Chondrocyte (in vitro differentiated cells): ENCODE results near the gene TULP4. TPM values are rescaled to one million over a fixed set of nuclear protein-coding genes. Genes with fewer than 3 reads are reported as not detected.
A peak's percentile ranks its signal among the peaks of the same experiment; 100 is the strongest.
"Not testable (repeated sequence)": the region's sequence is repeated elsewhere in the genome, so short reads cannot be mapped to it uniquely, and the experiment has no call there.

ENCODE experiments used
- DNase-seq: peaks from one replicate; pipeline ENCODE4 v3.0.0; 2021; ENCODE audit warnings: mixed read lengths, low spot score
- H3K27ac Mint-ChIP-seq: one replicate; pipeline ENCODE4 v1.8.0; 2021; ENCODE audit warnings: mild to moderate bottlenecking, moderate library complexity, mixed read lengths; ENCODE audit not compliant: unreplicated experiment
- H3K27me3 Mint-ChIP-seq: 2 replicates; pipeline ENCODE4 v1.8.0; 2021; ENCODE audit warnings: low read depth, mixed read lengths
- H3K36me3 Mint-ChIP-seq: 2 replicates; pipeline ENCODE4 v1.8.0; 2021; ENCODE audit warnings: low read depth, mixed read lengths
- H3K4me1 Mint-ChIP-seq: 2 replicates; pipeline ENCODE4 v1.8.0; 2021; ENCODE audit warnings: low read depth, mild to moderate bottlenecking, mixed read lengths
- H3K4me3 Mint-ChIP-seq: one replicate; pipeline ENCODE4 v1.8.0; 2021; ENCODE audit warnings: mild to moderate bottlenecking, moderate library complexity, mixed read lengths; ENCODE audit not compliant: unreplicated experiment
- H3K9me3 Mint-ChIP-seq: 2 replicates; pipeline ENCODE4 v1.8.0; 2021; ENCODE audit warnings: low read depth, mixed read lengths
- total RNA-seq: library from RNA; stranded (reverse); gene quantifications from 3 replicates; pipeline ENCODE4 v1.2.1, GENCODE V29; 2021
- TF ChIP-seq, protein P1 (sequence below): fragments of 200-600 bp; sonication (generic); IDR thresholded peaks from 2 replicates; pipeline ENCODE4 v1.5.0; 2021; ENCODE audit warnings: antibody characterized with exemption, mild to moderate bottlenecking, moderate library complexity

Gene TULP4
- total RNA-seq, 1 donor from 2014 or later = 97.7 TPM

DNA sequence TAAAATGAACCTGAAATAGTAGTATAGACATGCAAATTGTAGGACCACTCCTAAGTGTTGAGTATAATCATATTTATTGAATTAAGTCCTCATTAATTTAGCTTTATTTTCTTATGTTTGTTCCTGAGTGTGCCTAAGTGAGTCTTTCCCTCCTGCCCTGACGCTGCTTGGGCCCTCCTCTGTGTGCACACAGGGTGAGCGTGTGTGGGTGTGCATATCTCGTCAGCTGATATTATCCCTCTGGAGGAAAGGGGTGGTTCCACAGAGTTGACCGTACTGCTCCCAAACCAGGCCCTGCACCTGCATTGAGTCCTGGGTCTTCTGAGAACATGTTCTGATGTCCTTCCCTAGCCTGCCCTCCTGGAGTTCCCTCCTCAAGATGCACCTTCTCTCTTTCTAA, 28.0 kb downstream of the TULP4 start:
- Mint-ChIP-seq H3K4me3 (no peak overlapping the region), H3K27ac (no peak overlapping the region), H3K4me1 (peaks cover 26% of the 10 kb centered on the region), H3K36me3 (peaks cover 6% of the 10 kb centered on the region), H3K27me3 (no peaks in the 10 kb centered on the region), H3K9me3 (peaks cover 3% of the 10 kb centered on the region)
- DNase-seq = no peak
- TF ChIP-seq, protein P1, sequence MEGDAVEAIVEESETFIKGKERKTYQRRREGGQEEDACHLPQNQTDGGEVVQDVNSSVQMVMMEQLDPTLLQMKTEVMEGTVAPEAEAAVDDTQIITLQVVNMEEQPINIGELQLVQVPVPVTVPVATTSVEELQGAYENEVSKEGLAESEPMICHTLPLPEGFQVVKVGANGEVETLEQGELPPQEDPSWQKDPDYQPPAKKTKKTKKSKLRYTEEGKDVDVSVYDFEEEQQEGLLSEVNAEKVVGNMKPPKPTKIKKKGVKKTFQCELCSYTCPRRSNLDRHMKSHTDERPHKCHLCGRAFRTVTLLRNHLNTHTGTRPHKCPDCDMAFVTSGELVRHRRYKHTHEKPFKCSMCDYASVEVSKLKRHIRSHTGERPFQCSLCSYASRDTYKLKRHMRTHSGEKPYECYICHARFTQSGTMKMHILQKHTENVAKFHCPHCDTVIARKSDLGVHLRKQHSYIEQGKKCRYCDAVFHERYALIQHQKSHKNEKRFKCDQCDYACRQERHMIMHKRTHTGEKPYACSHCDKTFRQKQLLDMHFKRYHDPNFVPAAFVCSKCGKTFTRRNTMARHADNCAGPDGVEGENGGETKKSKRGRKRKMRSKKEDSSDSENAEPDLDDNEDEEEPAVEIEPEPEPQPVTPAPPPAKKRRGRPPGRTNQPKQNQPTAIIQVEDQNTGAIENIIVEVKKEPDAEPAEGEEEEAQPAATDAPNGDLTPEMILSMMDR = no peak

DNA sequence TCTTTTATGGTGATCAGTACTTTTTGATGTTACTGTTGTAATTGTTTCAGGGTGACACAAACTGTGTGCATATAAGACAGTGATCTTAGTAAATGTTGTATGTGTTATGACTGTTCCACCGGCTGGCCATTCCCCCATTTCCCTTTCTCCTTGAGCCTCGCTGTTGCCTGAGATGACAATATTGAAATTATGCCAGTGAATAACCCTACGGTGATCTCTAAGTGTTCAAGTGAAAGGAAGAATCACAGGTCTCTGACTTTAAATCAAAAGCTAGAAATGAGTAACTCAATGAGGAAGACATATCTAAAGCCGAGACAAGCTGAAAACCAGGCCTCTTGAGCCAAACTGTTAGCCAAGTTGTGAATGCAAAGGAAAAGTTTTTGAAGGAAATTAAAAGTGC, 32.3 kb downstream of the TULP4 start:
- no peak overlapping the region for H3K27ac Mint-ChIP-seq
- TF ChIP-seq, protein P1 = no peak

DNA sequence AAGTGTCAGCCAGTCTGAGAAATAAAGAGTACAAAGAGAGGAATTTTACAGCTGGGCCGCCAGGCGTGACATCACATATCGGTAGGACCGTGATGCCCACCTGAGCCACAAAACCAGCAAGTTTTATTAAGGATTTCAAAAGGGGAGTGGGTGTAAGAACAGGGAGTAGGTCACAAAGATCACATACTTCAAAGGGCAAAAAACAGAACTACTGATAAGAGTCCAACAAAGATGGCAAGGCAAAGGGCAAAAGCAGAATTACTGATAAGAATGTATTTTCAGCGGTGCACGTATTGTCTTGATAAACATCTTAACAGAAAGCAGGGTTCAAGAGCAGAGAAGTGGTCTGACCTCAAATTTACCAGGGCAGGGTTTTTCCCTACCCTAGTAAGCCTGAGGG, 33.2 kb downstream of the TULP4 start:
- not testable (repeated sequence) for H3K9me3 Mint-ChIP-seq, H3K27ac Mint-ChIP-seq, H3K27me3 Mint-ChIP-seq, H3K4me3 Mint-ChIP-seq, DNase-seq, H3K36me3 Mint-ChIP-seq
- H3K4me1 Mint-ChIP-seq = peaks cover 17% of the 10 kb centered on the region

More for the DNA sequence above, 32.3 kb downstream of the TULP4 start:
- Mint-ChIP-seq H3K4me3 (no peak overlapping the region), H3K27me3 (no peaks in the 10 kb centered on the region), H3K36me3 (peaks cover 10% of the 10 kb centered on the region), H3K4me1 (peaks cover 17% of the 10 kb centered on the region), H3K9me3 (peaks cover 4% of the 10 kb centered on the region)
- DNase-seq = no peak

DNA sequence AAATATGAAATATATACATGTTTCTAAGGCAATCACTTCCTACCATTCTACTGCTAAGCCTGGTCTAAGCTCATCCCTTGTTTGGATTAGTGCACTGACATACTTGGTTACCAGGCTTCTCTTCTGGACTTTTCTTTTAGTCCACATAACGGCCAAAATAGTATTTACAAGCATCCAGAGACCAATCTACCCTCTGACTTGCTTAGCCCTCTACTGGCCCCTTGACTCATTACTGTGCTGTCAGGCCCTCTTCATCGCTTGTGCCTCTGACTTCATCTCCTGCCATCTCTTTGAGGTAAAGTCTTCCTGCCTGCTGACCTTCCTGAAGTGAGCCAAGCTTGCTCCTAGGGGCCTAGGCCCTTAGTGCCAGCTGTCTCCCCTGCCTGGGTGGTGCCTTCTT, 35.1 kb downstream of the TULP4 start:
- Mint-ChIP-seq H3K36me3 (peaks cover 6% of the 10 kb centered on the region), H3K4me1 (peaks cover 5% of the 10 kb centered on the region), H3K27me3 (no peaks in the 10 kb centered on the region), H3K4me3 (no peak overlapping the region), H3K9me3 (peaks cover 4% of the 10 kb centered on the region), H3K27ac (peak overlapping the region; percentile 41)
- no peak for DNase-seq
- TF ChIP-seq, protein P1 = no peak

DNA sequence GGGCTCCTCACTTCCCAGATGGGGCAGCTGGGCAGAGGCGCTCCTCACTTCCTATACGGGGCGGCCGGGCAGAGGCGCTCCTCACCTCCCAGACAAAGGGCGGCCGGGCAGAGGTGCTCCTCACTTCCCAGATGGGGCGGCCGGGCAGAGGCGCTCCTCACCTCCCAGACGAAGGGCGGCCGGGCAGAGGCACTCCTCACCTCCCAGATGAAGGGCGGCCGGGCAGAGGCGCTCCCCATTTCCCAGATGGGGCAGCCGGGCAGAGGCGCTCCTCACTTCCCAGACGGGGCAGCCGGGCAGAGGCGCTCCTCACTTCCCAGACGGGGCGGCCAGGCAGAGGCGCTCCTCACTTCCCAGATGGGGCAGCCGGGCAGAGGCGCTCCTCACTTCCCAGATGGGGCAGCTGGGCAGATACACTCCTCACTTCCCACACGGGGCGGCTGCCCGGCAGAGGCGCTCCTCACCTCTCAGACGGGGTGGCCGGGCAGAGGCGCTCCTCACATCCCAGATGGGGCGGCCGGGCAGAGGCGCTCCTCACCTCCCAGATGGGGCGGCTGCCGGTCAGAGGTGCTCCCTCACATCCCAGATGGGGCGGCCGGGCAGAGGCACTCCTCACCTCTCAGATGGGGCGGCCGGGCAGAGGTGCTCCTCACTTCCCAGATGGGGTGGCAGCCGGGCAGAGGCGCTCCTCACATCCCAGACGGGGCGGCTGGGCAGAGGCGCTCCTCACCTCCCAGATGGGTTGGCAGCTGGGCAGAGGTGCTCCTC, 36.7 kb downstream of the TULP4 start:
- H3K9me3 Mint-ChIP-seq, DNase-seq: not testable (repeated sequence)

DNA sequence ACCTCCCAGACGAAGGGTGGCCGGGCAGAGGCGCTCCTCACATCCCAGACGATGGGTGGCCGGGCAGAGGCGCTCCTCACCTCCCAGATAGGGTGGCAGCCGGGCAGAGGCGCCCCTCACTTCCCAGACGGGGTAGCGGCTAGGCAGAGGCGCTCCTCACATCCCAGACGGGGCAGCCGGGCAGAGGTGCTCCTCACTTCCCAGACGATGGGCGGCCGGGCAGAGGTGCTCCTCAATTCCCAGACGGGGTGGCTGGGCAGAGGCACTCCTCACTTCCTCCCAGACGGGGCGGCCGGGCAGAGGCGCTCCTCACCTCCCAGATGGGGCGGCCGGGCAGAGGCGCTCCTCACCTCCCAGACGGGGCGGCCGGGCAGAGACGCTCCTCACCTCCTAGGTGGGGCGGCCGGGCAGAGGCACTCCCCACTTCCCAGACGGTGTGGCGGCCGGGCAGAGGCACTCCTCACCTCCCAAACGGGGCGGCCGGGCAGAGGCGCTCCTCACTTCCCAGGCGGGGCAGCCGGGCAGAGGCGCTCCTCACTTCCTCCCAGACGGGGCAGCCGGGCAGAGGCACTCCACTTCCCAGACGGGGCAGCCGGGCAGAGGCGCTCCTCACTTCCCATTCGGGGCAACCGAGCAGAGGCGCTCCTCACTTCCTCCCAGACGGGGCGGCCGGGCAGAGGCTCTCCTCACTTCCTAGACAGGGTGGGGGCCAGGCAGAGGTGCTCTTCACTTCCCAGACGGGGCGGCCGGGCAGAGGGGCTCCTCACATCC, 37.4 kb downstream of the TULP4 start:
- H3K4me3 Mint-ChIP-seq, H3K4me1 Mint-ChIP-seq, H3K36me3 Mint-ChIP-seq, H3K27ac Mint-ChIP-seq, H3K9me3 Mint-ChIP-seq, H3K27me3 Mint-ChIP-seq, DNase-seq: not testable (repeated sequence)

More for the DNA sequence above, 36.7 kb downstream of the TULP4 start:
- not testable (repeated sequence) for H3K27me3 Mint-ChIP-seq, H3K4me1 Mint-ChIP-seq, H3K4me3 Mint-ChIP-seq, H3K36me3 Mint-ChIP-seq, H3K27ac Mint-ChIP-seq

DNA sequence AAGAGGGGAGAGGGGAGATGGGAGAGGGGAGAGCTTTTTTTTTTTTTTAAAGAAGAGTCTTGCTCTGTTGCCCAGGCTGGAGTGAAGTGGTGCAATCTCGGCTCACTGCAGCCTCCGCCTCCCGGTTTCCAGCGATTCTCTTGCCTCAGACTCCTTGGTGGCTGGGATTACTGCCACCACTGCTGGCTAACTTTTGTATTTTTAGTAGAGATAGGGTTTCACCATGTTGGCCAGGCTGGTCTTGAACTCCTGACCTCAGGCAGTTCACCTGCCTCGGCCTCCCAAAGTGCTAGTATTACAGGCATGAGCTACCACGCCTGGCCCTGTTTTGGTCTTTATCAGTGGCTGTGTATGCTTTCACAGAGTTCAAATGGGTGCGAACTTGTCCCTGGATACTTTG, 38.5 kb downstream of the TULP4 start:
- H3K36me3 Mint-ChIP-seq, H3K27me3 Mint-ChIP-seq, H3K9me3 Mint-ChIP-seq, DNase-seq, H3K27ac Mint-ChIP-seq, H3K4me3 Mint-ChIP-seq: not testable (repeated sequence)
- peaks cover 18% of the 10 kb centered on the region for H3K4me1 Mint-ChIP-seq
